Measurements from ENCODE around the gene OR5AU1. TPM values are rescaled to one million over a fixed set of nuclear protein-coding genes. Genes with fewer than 3 reads are reported as not detected.

OR5AU1 gene
- total and polyA plus RNA-seq, 2 of the 13 experiments (the other 11 are each of a cell fraction or from before 2014, with no cell fraction given), result not detected

DNA sequence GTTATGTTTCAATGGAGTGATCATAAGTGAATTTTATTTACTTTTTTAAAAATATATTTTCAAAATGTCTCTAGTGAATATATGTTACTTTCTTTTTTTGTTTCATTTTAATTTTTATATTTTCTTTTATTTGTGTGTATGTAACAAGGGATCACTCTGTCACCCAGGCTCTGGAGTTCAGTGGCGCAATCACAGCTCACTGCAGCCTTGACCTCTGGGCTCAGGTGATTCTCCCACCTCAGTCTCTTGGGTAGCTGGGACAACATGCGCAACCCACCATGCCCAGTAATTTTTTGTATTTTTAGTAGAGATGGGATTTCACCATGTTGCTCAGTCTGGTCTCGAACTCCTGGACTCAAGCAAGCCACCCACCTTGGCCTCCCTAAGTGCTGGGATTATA is 36.9 kb downstream of the OR5AU1 start:
- no peaks in the 10 kb centered on the region for H3K27me3 ChIP-seq (ENCODE audit: control insufficient read depth in 1 of 2, insufficient read depth in 2 of 2, low read length in 2 of 2)
- in situ Hi-C loops (cut with HindIII; ENCODE audit: extremely low pct_ligation_motif_present, low pct_unique_long_range_greater_than_20kb), result no loop called here
- TF ChIP-seq KAT2B (IDR thresholded peaks at IDR 0.05; ENCODE audit: borderline replicate concordance, low read depth, low read length), result no peak
- TF ChIP-seq, protein P1, sequence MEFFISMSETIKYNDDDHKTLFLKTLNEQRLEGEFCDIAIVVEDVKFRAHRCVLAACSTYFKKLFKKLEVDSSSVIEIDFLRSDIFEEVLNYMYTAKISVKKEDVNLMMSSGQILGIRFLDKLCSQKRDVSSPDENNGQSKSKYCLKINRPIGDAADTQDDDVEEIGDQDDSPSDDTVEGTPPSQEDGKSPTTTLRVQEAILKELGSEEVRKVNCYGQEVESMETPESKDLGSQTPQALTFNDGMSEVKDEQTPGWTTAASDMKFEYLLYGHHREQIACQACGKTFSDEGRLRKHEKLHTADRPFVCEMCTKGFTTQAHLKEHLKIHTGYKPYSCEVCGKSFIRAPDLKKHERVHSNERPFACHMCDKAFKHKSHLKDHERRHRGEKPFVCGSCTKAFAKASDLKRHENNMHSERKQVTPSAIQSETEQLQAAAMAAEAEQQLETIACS (CRISPR knock-in tag; IDR thresholded peaks at IDR 0.05), result no peak
- TF ChIP-seq, protein P2, sequence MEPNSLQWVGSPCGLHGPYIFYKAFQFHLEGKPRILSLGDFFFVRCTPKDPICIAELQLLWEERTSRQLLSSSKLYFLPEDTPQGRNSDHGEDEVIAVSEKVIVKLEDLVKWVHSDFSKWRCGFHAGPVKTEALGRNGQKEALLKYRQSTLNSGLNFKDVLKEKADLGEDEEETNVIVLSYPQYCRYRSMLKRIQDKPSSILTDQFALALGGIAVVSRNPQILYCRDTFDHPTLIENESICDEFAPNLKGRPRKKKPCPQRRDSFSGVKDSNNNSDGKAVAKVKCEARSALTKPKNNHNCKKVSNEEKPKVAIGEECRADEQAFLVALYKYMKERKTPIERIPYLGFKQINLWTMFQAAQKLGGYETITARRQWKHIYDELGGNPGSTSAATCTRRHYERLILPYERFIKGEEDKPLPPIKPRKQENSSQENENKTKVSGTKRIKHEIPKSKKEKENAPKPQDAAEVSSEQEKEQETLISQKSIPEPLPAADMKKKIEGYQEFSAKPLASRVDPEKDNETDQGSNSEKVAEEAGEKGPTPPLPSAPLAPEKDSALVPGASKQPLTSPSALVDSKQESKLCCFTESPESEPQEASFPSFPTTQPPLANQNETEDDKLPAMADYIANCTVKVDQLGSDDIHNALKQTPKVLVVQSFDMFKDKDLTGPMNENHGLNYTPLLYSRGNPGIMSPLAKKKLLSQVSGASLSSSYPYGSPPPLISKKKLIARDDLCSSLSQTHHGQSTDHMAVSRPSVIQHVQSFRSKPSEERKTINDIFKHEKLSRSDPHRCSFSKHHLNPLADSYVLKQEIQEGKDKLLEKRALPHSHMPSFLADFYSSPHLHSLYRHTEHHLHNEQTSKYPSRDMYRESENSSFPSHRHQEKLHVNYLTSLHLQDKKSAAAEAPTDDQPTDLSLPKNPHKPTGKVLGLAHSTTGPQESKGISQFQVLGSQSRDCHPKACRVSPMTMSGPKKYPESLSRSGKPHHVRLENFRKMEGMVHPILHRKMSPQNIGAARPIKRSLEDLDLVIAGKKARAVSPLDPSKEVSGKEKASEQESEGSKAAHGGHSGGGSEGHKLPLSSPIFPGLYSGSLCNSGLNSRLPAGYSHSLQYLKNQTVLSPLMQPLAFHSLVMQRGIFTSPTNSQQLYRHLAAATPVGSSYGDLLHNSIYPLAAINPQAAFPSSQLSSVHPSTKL (CRISPR knock-in tag; IDR thresholded peaks at IDR 0.05), result peak; percentile 48; the same call in 1 of the 2 replicates
- TF ChIP-seq FOXA3 (CRISPR knock-in tag; IDR thresholded peaks at IDR 0.05), result peak; percentile 14; the same call in 1 of the 2 replicates
- TF ChIP-seq DMAP1 (CRISPR knock-in tag; IDR thresholded peaks at IDR 0.05), result no peak
- no peak for TF ChIP-seq PAWR (CRISPR knock-in tag; IDR thresholded peaks at IDR 0.05; ENCODE audit: borderline replicate concordance)
- TF ChIP-seq, protein P3, sequence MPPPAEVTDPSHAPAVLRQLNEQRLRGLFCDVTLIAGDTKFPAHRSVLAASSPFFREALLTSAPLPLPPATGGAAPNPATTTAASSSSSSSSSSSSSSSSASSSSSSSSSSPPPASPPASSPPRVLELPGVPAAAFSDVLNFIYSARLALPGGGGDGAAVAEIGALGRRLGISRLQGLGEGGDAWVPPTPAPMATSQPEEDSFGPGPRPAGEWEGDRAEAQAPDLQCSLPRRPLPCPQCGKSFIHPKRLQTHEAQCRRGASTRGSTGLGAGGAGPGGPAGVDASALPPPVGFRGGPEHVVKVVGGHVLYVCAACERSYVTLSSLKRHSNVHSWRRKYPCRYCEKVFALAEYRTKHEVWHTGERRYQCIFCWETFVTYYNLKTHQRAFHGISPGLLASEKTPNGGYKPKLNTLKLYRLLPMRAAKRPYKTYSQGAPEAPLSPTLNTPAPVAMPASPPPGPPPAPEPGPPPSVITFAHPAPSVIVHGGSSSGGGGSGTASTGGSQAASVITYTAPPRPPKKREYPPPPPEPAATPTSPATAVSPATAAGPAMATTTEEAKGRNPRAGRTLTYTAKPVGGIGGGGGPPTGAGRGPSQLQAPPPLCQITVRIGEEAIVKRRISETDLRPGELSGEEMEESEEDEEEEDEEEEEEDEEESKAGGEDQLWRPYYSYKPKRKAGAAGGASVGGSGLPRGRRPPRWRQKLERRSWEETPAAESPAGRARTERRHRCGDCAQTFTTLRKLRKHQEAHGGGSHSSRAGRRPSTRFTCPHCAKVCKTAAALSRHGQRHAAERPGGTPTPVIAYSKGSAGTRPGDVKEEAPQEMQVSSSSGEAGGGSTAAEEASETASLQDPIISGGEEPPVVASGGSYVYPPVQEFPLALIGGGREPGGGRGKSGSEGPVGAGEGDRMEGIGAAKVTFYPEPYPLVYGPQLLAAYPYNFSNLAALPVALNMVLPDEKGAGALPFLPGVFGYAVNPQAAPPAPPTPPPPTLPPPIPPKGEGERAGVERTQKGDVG (CRISPR knock-in tag; IDR thresholded peaks at IDR 0.05; ENCODE audit: borderline replicate concordance), result no peak
- 0 out of 2 replicates have a peak, but pooled peaks have one; percentile 10 for TF ChIP-seq HNF4G (IDR thresholded peaks at IDR 0.05; ENCODE audit: borderline replicate concordance, low read depth, low read length)
- no peak for TF ChIP-seq HNF4G (CRISPR knock-in tag; IDR thresholded peaks at IDR 0.05; ENCODE audit: borderline replicate concordance, low read depth)
- TF ChIP-seq, protein P4, sequence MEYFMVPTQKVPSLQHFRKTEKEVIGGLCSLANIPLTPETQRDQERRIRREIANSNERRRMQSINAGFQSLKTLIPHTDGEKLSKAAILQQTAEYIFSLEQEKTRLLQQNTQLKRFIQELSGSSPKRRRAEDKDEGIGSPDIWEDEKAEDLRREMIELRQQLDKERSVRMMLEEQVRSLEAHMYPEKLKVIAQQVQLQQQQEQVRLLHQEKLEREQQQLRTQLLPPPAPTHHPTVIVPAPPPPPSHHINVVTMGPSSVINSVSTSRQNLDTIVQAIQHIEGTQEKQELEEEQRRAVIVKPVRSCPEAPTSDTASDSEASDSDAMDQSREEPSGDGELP (IDR thresholded peaks at IDR 0.05; ENCODE audit: borderline replicate concordance, low read depth), result peak; percentile 28; the same call in 1 of the 2 replicates
- peak; percentile 51; the same call in 1 of the 2 replicates for TF ChIP-seq HNF4A (CRISPR knock-in tag; IDR thresholded peaks at IDR 0.05)
- peak; percentile 53 for TF ChIP-seq RARA (CRISPR knock-in tag; IDR thresholded peaks at IDR 0.05)
- no peak for TF ChIP-seq ZNF460 (CRISPR knock-in tag; IDR thresholded peaks at IDR 0.05; ENCODE audit: borderline replicate concordance)
- no peak for TF ChIP-seq PRPF4 (IDR thresholded peaks at IDR 0.05; ENCODE audit: low read depth, low read length, poor library complexity, severe bottlenecking)
- no peak for TF ChIP-seq GABPA (IDR thresholded peaks at IDR 0.05; ENCODE audit: low read depth, low read length)
- no peak for TF ChIP-seq GABPA (CRISPR knock-in tag; IDR thresholded peaks at IDR 0.05; ENCODE audit: low read depth)
- peak; percentile 49; the same call in 1 of the 2 replicates for TF ChIP-seq NR2C2 (CRISPR knock-in tag; IDR thresholded peaks at IDR 0.05; ENCODE audit: borderline replicate concordance)

More for the DNA sequence above, 36.9 kb downstream of the OR5AU1 start:
- DNase-seq (ENCODE audit: low spot score) (no peak), FAIRE-seq (no peak), ATAC-seq (0 out of 3 replicates have a peak, but pooled peaks have one; percentile 37)
- intact Hi-C loops (cut with micrococcal nuclease; ENCODE audit: unreplicated experiment), result no loop called here
- Histone ChIP-seq H4K20me1 (ENCODE audit: insufficient read depth, low read length) (no peaks in the 10 kb centered on the region), H3K4me3 (replicated peaks in 1 of 3; ENCODE audit: insufficient read depth in 1 of 3, low read depth in 2 of 3, low read length in 3 of 3) (no peak overlapping the region), H2AFZ (ENCODE audit: low read length) (no peak overlapping the region), H3K4me2 (ENCODE audit: low read depth, low read length) (no peak overlapping the region), H3K79me2 (ENCODE audit: insufficient read depth, low read length) (no peaks in the 10 kb centered on the region), H3K36me3 (replicated peaks in 1 of 2; ENCODE audit: control insufficient read depth in 1 of 2, insufficient read depth in 2 of 2, low read length in 2 of 2) (no peaks in the 10 kb centered on the region), H3K4me1 (ENCODE audit: insufficient read depth, low read length) (peaks cover 12% of the 10 kb centered on the region; the same call in 1 of the 2 replicates), H3K9me3 (ENCODE audit: low read length) (no peaks in the 10 kb centered on the region), H3K9ac (ENCODE audit: insufficient read depth, low read depth, low read length) (no peak overlapping the region), H3K27ac (ENCODE audit: extremely low read length, insufficient read depth, low read length) (no peak overlapping the region)
- no TSS peak for BruUV-seq (replicated peaks)
- POLR2A ChIA-PET, result interaction anchor here (2.0 kb wide), 1 partner anchor 15 kb away, joined by 8 read pairs; no protein-coding TSS in a partner anchor
- 51% methylated on average over 3 of the region's 3 CpGs for WGBS (ENCODE audit: low lambda C conversion rate)
- CTCF ChIA-PET (ENCODE audit: low intra/inter-chr PET ratio, low total read pairs), result no interaction called here
